ENCODE results near the gene EME1. TPM values are rescaled to one million over a fixed set of nuclear protein-coding genes. Genes with fewer than 3 reads are reported as not detected.

Gene EME1
- total RNA-seq, 3 donors from 2014 or later = 0.76 to 4.0 (median 1.8) TPM

- peaks cover 31% of the 10 kb centered on the region for H3K4me1 ChIP-seq (ENCODE audit: low read depth)
- DNase-seq = peak in 1 of 3 donors; percentile 36
Observed at GRCh38 chr17:50347117-50347893, 25.7 kb upstream of the EME1 start.

GRCh38 chr17:50347894-50348291 lies 25.1 kb upstream of the EME1 start:
- intact Hi-C loops (cut with DNase I, micrococcal nuclease) = no loop called here
- Histone ChIP-seq H3K9me3 (no peaks in the 10 kb centered on the region), H3K4me3 (no peak overlapping the region), H3K4me1 (ENCODE audit: low read depth) (peaks cover 31% of the 10 kb centered on the region), H3K36me3 (ENCODE audit: low read depth) (no peaks in the 10 kb centered on the region)
- DNase-seq (no peak), ATAC-seq (no peak)
- no peak for TF ChIP-seq CTCF (IDR thresholded peaks at IDR 0.05)

More at GRCh38 chr17:50347117-50347893, 25.7 kb upstream of the EME1 start:
- no peak for TF ChIP-seq CTCF (IDR thresholded peaks at IDR 0.05)
- ATAC-seq = no peak
- Histone ChIP-seq H3K36me3 (ENCODE audit: low read depth) (no peaks in the 10 kb centered on the region), H3K9me3 (no peaks in the 10 kb centered on the region), H3K4me3 (no peak overlapping the region)
- intact Hi-C loops (cut with DNase I, micrococcal nuclease) = no loop called here

- Histone ChIP-seq H3K4me1 (ENCODE audit: low read depth) (peaks cover 31% of the 10 kb centered on the region), H3K4me3 (no peak overlapping the region), H3K9me3 (no peaks in the 10 kb centered on the region), H3K36me3 (ENCODE audit: low read depth) (no peaks in the 10 kb centered on the region)
- intact Hi-C loops (cut with DNase I, micrococcal nuclease) = no loop called here
- ATAC-seq (no peak), DNase-seq (peak in 1 of 3 donors; percentile 19)
- no peak for TF ChIP-seq CTCF (IDR thresholded peaks at IDR 0.05)
Observed at GRCh38 chr17:50348522-50349242, 24.3 kb upstream of the EME1 start.

- ATAC-seq (no peak), DNase-seq (peak in 1 of 3 donors; percentile 21)
- TF ChIP-seq CTCF (IDR thresholded peaks at IDR 0.05) = no peak
- H3K4me3 ChIP-seq = no peak overlapping the region
- peaks cover 30% of the 10 kb centered on the region for H3K4me1 ChIP-seq (ENCODE audit: low read depth)
- intact Hi-C loops (cut with DNase I, micrococcal nuclease) = no loop called here
- no peaks in the 10 kb centered on the region for H3K36me3 ChIP-seq (ENCODE audit: low read depth)
- no peaks in the 10 kb centered on the region for H3K9me3 ChIP-seq
Observed at GRCh38 chr17:50349243-50349600, 23.8 kb upstream of the EME1 start.

GRCh38 chr17:50350733-50351132 lies 22.3 kb upstream of the EME1 start:
- no peak for DNase-seq
- no peak overlapping the region for H3K4me3 ChIP-seq

More at GRCh38 chr17:50350733-50351132, 22.3 kb upstream of the EME1 start:
- intact Hi-C loops (cut with DNase I, micrococcal nuclease) = no loop called here
- peaks cover 16% of the 10 kb centered on the region for H3K4me1 ChIP-seq (ENCODE audit: low read depth)
- no peaks in the 10 kb centered on the region for H3K36me3 ChIP-seq (ENCODE audit: low read depth)
- H3K9me3 ChIP-seq = no peaks in the 10 kb centered on the region
- ATAC-seq = no peak
- no peak for TF ChIP-seq CTCF (IDR thresholded peaks at IDR 0.05)
